Measurements from ENCODE around the gene NHSL2.
A peak's percentile ranks its signal among the peaks of the same experiment; 100 is the strongest.

The NHSL2 gene

DNA sequence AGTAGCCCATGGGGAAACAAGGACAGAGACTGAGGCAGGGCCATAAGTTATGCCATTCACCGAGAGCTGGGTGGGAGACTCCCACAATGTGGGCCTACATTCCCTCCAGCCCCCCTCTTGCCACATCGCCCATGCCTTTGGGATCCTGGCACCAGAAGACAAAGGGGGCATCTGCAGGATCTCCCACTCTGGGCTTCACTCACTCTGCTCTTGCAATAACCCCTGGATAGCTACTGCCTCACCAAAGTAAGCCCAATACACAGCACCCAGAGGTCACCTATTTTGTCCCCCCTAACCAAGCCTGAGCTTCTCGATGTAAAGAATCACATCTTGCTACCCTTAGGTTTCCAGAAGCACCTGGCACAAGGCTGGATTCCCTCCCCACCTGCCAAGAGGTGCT is 221.8 kb downstream of the NHSL2 start:
- no peak overlapping the region for H2AK5ac ChIP-seq (ENCODE audit: low read length, severe bottlenecking)
- DNase-seq, result no peak
- 82% methylated on average over 2 of the region's 3 CpGs for WGBS

DNA sequence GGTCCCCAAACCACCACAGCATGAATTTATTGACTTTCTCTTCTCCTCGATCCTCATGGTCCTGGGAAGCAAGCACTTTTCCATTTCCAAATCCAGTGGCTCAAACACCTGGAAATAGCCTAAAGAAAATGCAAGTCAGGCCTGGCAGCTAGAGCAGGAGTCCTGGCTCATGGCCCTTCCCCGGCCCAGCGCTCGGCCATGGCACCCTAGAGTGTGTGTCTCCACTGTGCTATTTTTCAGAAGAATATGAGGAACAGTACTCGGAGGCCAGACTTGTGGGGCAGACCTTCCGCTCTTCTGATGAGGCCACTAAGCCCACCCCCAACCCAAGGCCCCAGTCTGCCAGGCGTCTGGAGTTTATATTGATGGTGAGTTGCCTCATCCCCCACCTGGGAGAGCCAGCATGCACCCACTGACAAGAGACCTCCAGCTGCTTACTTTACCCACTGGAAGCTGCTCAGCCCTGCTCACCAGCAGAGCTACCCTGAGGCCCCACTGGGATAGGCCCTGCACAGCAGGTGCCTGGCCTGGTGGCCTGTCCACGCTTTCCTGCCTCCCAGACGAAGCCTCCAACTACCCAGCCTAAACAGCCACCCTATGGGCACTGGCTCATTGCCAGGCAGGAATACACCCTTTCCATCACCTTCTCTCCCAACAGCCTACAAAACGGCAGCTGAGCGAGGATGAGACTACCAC is 223.4 kb downstream of the NHSL2 start:
- H3K9me3 ChIP-seq (ENCODE audit: control insufficient read depth, low read length), result no peaks in the 10 kb centered on the region
- H2AK5ac ChIP-seq (ENCODE audit: low read length, severe bottlenecking), result no peak overlapping the region
- no peak overlapping the region for H2AFZ ChIP-seq (ENCODE audit: low read depth, low read length)
- no peak overlapping the region for H3K23ac ChIP-seq (ENCODE audit: low read length in 2 of 2)
- peaks cover 11% of the 10 kb centered on the region for H3K79me1 ChIP-seq (replicated peaks; ENCODE audit: low read length, poor library complexity, severe bottlenecking)
- H3K27ac ChIP-seq (ENCODE audit: low read length, poor library complexity, severe bottlenecking), result no peak overlapping the region
- H3K9ac ChIP-seq (ENCODE audit: low read length), result no peak overlapping the region
- H3K4me1 ChIP-seq (ENCODE audit: control insufficient read depth, insufficient read depth, low read depth, low read length), result peaks cover 6% of the 10 kb centered on the region
- H4K91ac ChIP-seq (ENCODE audit: low read length), result no peak overlapping the region
- no peak overlapping the region for H3K18ac ChIP-seq (ENCODE audit: low read depth in 1 of 2, low read length in 2 of 2)
- H4K8ac ChIP-seq (ENCODE audit: low read length), result no peak overlapping the region
- H3K4me3 ChIP-seq (ENCODE audit: insufficient read depth in 1 of 2, low read depth in 1 of 2, low read length in 2 of 2), result no peak overlapping the region
- H2BK5ac ChIP-seq (ENCODE audit: low read depth, low read length, poor library complexity, severe bottlenecking), result no peak overlapping the region
- H3K27me3 ChIP-seq (ENCODE audit: control insufficient read depth in 1 of 2, insufficient read depth in 1 of 2, low read length in 2 of 2), result peaks cover 0 to 54% of the 10 kb centered on the region in 2 experiments
- WGBS, result 98% methylated on average over 5 of the region's 11 CpGs
- H3K4ac ChIP-seq (ENCODE audit: low read depth in 1 of 2, low read length in 2 of 2), result no peak overlapping the region
- peaks cover 3 to 24% of the 10 kb centered on the region in 2 experiments for H3K36me3 ChIP-seq (ENCODE audit: control insufficient read depth in 1 of 2, insufficient read depth in 2 of 2, low read depth in 1 of 2, low read length in 2 of 2)
- H2BK15ac ChIP-seq (ENCODE audit: low read depth, poor library complexity, severe bottlenecking), result no peak overlapping the region
- H2BK120ac ChIP-seq (ENCODE audit: low read depth, low read length), result no peak overlapping the region
- H3K4me2 ChIP-seq (ENCODE audit: low read length, poor library complexity, severe bottlenecking), result no peak overlapping the region
- H2BK12ac ChIP-seq (ENCODE audit: low read length in 2 of 2), result no peak overlapping the region
- no peak overlapping the region for H3K14ac ChIP-seq (ENCODE audit: low read length in 2 of 2)
- no peak for DNase-seq

More for the DNA sequence above, 221.8 kb downstream of the NHSL2 start:
- Histone ChIP-seq H3K4ac (ENCODE audit: low read depth in 1 of 2, low read length in 2 of 2) (peak overlapping the region in 1 of 2 experiments; percentile 58), H3K9ac (ENCODE audit: low read length) (peak overlapping the region; percentile 81), H2BK12ac (ENCODE audit: low read length in 2 of 2) (peak overlapping the region in 1 of 2 experiments; percentile 42), H3K27ac (ENCODE audit: low read length, poor library complexity, severe bottlenecking) (no peak overlapping the region), H3K79me1 (replicated peaks; ENCODE audit: low read length, poor library complexity, severe bottlenecking) (peaks cover 13% of the 10 kb centered on the region), H4K8ac (ENCODE audit: low read length) (no peak overlapping the region), H3K14ac (ENCODE audit: low read length in 2 of 2) (no peak overlapping the region), H3K23ac (ENCODE audit: low read length in 2 of 2) (no peak overlapping the region), H2BK5ac (ENCODE audit: low read depth, low read length, poor library complexity, severe bottlenecking) (no peak overlapping the region), H2BK15ac (ENCODE audit: low read depth, poor library complexity, severe bottlenecking) (peak overlapping the region; percentile 69), H3K18ac (ENCODE audit: low read depth in 1 of 2, low read length in 2 of 2) (no peak overlapping the region), H3K36me3 (ENCODE audit: control insufficient read depth in 1 of 2, insufficient read depth in 2 of 2, low read depth in 1 of 2, low read length in 2 of 2) (peaks cover 0 to 13% of the 10 kb centered on the region in 2 experiments), H3K27me3 (ENCODE audit: control insufficient read depth in 1 of 2, insufficient read depth in 1 of 2, low read length in 2 of 2) (peaks cover 0 to 59% of the 10 kb centered on the region in 2 experiments), H3K4me2 (ENCODE audit: low read length, poor library complexity, severe bottlenecking) (no peak overlapping the region), H4K91ac (ENCODE audit: low read length) (no peak overlapping the region), H3K4me1 (ENCODE audit: control insufficient read depth, insufficient read depth, low read depth, low read length) (peaks cover 8% of the 10 kb centered on the region), H3K4me3 (ENCODE audit: insufficient read depth in 1 of 2, low read depth in 1 of 2, low read length in 2 of 2) (peak overlapping the region in 1 of 2 experiments; percentile 68), H2BK120ac (ENCODE audit: low read depth, low read length) (no peak overlapping the region), H2AFZ (ENCODE audit: low read depth, low read length) (no peak overlapping the region), H3K9me3 (ENCODE audit: control insufficient read depth, low read length) (no peaks in the 10 kb centered on the region)

DNA sequence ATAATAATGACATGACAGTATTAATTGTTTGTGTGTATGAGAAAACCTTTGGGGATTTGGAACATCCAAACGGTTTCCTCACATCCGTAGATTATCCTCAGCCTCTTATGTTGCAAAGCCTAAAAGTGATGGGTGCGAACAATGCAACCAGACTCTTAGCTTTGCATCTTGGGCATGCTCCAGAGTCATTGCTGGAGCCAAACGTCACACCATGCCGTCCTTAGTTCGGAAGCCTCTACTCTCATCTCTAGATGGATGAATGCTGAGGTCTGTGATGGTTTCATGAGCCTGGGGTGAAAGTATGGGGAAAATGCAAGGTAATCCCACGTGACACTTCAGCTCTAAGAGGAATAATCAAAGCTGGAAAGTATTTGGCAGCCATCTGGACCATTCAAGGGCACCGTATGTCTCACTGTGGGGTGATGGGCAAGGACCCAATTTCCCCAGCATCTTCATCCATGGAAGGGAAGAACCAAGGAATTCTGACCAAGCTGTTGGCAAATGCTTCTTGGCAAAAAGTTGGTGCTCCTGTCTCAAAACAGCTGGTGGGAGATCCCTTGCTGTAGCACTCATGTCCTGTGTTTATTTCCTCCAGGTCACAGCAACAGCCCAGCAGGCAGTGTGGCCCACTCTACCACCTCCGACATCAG is 227.3 kb downstream of the NHSL2 start:
- H3K4ac ChIP-seq (ENCODE audit: low read depth in 1 of 2, low read length in 2 of 2), result no peak overlapping the region
- no peaks in the 10 kb centered on the region for H3K79me1 ChIP-seq (replicated peaks; ENCODE audit: low read length, poor library complexity, severe bottlenecking)
- no peak overlapping the region for H2BK12ac ChIP-seq (ENCODE audit: low read length in 2 of 2)
- no peak overlapping the region for H3K9ac ChIP-seq (ENCODE audit: low read length)
- H3K27ac ChIP-seq (ENCODE audit: low read length, poor library complexity, severe bottlenecking), result no peak overlapping the region
- H3K14ac ChIP-seq (ENCODE audit: low read length in 2 of 2), result no peak overlapping the region
- no peak overlapping the region for H4K8ac ChIP-seq (ENCODE audit: low read length)
- peaks cover 0 to 55% of the 10 kb centered on the region in 2 experiments for H3K27me3 ChIP-seq (ENCODE audit: control insufficient read depth in 1 of 2, insufficient read depth in 1 of 2, low read length in 2 of 2)
- DNase-seq, result no peak
- no peak overlapping the region for H2AK5ac ChIP-seq (ENCODE audit: low read length, severe bottlenecking)
- 95% methylated on average over 8 of the region's 9 CpGs for WGBS
- H3K23ac ChIP-seq (ENCODE audit: low read length in 2 of 2), result no peak overlapping the region
- no peaks in the 10 kb centered on the region for H3K9me3 ChIP-seq (ENCODE audit: control insufficient read depth, low read length)
- H2AFZ ChIP-seq (ENCODE audit: low read depth, low read length), result no peak overlapping the region
- no peak overlapping the region for H3K4me3 ChIP-seq (ENCODE audit: insufficient read depth in 1 of 2, low read depth in 1 of 2, low read length in 2 of 2)
- H2BK15ac ChIP-seq (ENCODE audit: low read depth, poor library complexity, severe bottlenecking), result no peak overlapping the region
- H2BK5ac ChIP-seq (ENCODE audit: low read depth, low read length, poor library complexity, severe bottlenecking), result no peak overlapping the region
- H2BK120ac ChIP-seq (ENCODE audit: low read depth, low read length), result no peak overlapping the region
- H3K18ac ChIP-seq (ENCODE audit: low read depth in 1 of 2, low read length in 2 of 2), result no peak overlapping the region
- peaks cover 17 to 39% of the 10 kb centered on the region in 2 experiments for H3K36me3 ChIP-seq (ENCODE audit: control insufficient read depth in 1 of 2, insufficient read depth in 2 of 2, low read depth in 1 of 2, low read length in 2 of 2)
- H4K91ac ChIP-seq (ENCODE audit: low read length), result no peak overlapping the region
- H3K4me1 ChIP-seq (ENCODE audit: control insufficient read depth, insufficient read depth, low read depth, low read length), result peaks cover 1% of the 10 kb centered on the region
- H3K4me2 ChIP-seq (ENCODE audit: low read length, poor library complexity, severe bottlenecking), result no peak overlapping the region

DNA sequence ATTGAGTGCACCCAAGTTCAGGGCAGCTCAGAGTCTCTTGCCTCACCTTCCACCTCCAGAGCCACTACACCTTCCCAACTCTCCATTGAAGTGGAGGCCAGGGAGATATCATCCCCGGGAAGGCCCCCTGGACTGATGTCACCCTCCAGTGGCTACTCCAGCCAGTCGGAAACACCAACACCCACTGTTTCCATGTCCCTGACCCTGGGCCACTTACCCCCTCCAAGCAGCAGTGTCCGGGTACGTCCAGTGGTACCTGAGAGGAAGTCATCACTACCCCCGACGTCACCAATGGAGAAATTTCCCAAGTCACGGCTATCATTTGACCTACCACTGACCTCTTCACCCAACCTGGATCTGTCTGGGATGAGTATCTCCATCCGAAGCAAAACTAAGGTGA is 228.9 kb downstream of the NHSL2 start:
- Histone ChIP-seq H3K4me1 (ENCODE audit: control insufficient read depth, insufficient read depth, low read depth, low read length) (no peaks in the 10 kb centered on the region), H4K91ac (ENCODE audit: low read length) (no peak overlapping the region), H2BK12ac (ENCODE audit: low read length in 2 of 2) (no peak overlapping the region), H3K23ac (ENCODE audit: low read length in 2 of 2) (no peak overlapping the region), H3K4me3 (ENCODE audit: insufficient read depth in 1 of 2, low read depth in 1 of 2, low read length in 2 of 2) (no peak overlapping the region), H4K8ac (ENCODE audit: low read length) (no peak overlapping the region), H2AK5ac (ENCODE audit: low read length, severe bottlenecking) (no peak overlapping the region), H3K4ac (ENCODE audit: low read depth in 1 of 2, low read length in 2 of 2) (no peak overlapping the region), H3K14ac (ENCODE audit: low read length in 2 of 2) (no peak overlapping the region), H3K9me3 (ENCODE audit: control insufficient read depth, low read length) (no peaks in the 10 kb centered on the region), H3K79me1 (replicated peaks; ENCODE audit: low read length, poor library complexity, severe bottlenecking) (no peaks in the 10 kb centered on the region), H3K27ac (ENCODE audit: low read length, poor library complexity, severe bottlenecking) (no peak overlapping the region), H3K36me3 (ENCODE audit: control insufficient read depth in 1 of 2, insufficient read depth in 2 of 2, low read depth in 1 of 2, low read length in 2 of 2) (peaks cover 17 to 48% of the 10 kb centered on the region in 2 experiments), H3K18ac (ENCODE audit: low read depth in 1 of 2, low read length in 2 of 2) (no peak overlapping the region), H2BK15ac (ENCODE audit: low read depth, poor library complexity, severe bottlenecking) (no peak overlapping the region), H3K4me2 (ENCODE audit: low read length, poor library complexity, severe bottlenecking) (no peak overlapping the region), H3K27me3 (ENCODE audit: control insufficient read depth in 1 of 2, insufficient read depth in 1 of 2, low read length in 2 of 2) (peaks cover 0 to 55% of the 10 kb centered on the region in 2 experiments), H2AFZ (ENCODE audit: low read depth, low read length) (no peak overlapping the region), H3K9ac (ENCODE audit: low read length) (no peak overlapping the region), H2BK120ac (ENCODE audit: low read depth, low read length) (no peak overlapping the region), H2BK5ac (ENCODE audit: low read depth, low read length, poor library complexity, severe bottlenecking) (no peak overlapping the region)
- WGBS, result 97% methylated on average over 8 of the region's 8 CpGs
- no peak for DNase-seq

Data from mesenchymal stem cell (in vitro differentiated cells and primary cell).